VCaP (cell line): ENCODE measurements around the gene MID1.

Source experiments
- H3K27ac ChIP-seq: fragments of 450-650 bp; 2 replicates; pipeline ENCODE4 v1.5.1; 2017
- TF ChIP-seq, protein P1 (sequence below): fragments of 450-650 bp; conservative IDR thresholded peaks from 2 replicates; pipeline ENCODE4 v1.5.1; 2017; ENCODE audit warnings: mild to moderate bottlenecking, moderate library complexity

Gene MID1

DNA sequence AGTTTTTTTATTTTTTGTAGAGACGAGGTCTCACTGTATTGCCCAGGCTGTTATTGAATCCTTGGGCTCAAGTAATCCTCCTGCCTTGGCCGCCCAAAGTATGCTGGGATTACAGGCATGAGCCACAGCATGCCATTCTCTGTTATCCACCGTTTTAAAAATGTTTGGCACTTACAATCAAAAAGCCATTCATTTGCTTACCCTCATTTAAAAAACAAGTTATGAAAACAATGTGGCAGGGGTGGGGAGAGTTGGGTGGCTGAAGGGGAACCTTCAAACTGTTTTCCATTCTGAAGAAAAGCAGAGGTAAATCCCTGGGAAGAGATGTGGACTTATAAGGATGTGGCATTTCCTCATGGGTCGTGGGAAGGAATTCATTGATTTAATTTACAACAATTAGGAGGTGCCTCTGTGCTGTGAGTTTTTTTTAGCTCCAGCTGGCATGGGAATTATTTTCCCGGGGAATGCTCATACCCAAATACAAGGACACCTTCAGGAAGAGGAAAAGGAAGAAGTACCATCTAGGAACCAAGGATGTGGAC, 103.5 kb downstream of the MID1 start:
- no peak overlapping the region for H3K27ac ChIP-seq
- TF ChIP-seq, protein P1, sequence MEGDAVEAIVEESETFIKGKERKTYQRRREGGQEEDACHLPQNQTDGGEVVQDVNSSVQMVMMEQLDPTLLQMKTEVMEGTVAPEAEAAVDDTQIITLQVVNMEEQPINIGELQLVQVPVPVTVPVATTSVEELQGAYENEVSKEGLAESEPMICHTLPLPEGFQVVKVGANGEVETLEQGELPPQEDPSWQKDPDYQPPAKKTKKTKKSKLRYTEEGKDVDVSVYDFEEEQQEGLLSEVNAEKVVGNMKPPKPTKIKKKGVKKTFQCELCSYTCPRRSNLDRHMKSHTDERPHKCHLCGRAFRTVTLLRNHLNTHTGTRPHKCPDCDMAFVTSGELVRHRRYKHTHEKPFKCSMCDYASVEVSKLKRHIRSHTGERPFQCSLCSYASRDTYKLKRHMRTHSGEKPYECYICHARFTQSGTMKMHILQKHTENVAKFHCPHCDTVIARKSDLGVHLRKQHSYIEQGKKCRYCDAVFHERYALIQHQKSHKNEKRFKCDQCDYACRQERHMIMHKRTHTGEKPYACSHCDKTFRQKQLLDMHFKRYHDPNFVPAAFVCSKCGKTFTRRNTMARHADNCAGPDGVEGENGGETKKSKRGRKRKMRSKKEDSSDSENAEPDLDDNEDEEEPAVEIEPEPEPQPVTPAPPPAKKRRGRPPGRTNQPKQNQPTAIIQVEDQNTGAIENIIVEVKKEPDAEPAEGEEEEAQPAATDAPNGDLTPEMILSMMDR, result no peak

DNA sequence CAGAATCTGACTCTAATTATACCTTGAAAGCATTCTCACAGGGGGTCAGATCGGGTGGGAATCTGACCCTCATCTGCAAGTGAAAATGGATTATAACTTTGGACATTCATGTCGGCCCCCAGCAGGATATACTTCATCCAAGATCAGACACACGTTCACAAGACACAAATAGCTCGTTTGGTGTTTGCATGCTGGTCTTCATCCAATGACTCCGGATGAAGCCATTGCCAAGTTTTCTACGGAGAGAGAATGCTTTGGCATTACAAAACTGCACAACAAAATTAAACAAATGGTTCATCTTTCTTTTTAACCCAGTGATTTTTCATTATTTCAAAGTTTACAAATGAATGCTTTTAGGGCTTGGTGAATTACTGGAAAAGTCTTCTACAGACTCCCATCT, 105.5 kb downstream of the MID1 start:
- TF ChIP-seq, protein P1, result no peak
- no peak overlapping the region for H3K27ac ChIP-seq

DNA sequence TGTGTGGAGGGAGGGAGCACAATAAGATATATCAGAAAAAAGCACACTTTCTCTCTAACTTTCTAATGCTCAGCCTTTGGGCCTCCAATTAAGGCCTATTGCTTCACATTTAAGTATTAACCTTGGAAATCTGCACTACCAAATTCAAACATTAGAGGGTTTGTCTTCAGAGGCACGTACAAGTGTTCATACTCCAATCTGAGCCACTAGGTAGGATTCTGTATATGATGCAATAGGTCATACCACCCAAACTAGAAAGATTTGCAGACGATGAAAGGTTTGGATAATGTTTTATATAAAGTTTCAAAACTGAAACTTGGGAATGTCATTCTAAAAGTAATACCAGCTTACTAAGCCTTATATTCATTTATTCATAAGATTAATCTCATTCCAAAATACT, 106.4 kb downstream of the MID1 start:
- TF ChIP-seq, protein P1, result no peak
- no peak overlapping the region for H3K27ac ChIP-seq

DNA sequence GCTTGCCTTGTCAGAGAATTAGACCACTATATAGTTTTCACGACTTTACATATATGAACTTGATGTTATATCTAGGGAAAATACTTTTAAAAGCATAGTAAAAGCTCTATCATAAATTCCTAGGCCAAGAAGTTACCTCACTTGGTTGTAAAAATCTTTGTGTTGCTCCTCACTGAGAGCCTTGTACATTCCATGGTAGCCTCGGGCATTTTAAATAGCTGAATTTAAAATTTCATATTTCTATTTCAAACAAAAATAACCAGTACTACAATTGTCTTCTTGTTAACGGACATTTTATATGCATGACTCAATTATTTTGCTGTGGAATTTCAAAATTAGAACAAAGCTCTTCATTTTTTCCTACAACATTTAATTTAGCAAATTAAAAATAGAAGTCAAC, 107.6 kb downstream of the MID1 start:
- TF ChIP-seq, protein P1, result no peak
- H3K27ac ChIP-seq, result no peak overlapping the region

DNA sequence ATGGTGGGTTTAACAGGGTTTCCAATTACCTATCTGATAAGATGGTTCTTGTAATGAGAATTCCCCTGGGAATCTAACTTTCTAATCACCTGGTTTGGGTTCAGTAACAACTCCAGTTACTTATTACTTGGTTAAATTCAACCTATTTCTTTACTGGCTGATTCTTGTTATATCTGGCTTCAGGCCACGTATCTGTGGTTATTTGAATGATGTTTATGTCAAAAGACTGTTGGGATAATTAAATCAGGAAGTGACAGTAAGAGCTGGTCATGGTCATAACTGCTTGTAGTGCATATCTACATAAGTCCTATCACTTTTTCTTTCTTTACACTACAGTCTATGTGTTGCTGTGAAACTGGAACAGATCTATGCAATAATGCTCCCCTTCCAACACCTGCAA, 108.1 kb downstream of the MID1 start:
- H3K27ac ChIP-seq, result no peak overlapping the region
- TF ChIP-seq, protein P1, result no peak

DNA sequence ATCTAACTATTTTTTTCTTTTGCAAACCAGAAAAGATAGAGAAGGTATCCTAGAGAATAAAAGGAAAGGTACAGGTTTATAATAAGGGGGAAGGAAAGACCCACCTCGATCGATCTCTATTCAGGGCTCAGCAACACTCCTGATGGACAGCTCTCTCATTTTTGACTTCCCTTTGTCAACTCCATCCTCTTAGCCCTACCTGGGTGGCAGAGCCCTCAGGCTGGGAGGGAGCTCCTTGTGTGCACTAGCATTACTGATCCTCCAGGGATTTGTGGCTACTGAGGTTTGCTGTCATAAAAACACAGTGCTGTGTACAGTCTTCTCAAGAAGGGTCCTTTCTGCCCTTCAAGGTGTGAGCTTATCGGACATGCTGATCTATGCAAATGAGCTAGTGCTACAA, 111.0 kb downstream of the MID1 start:
- no peak overlapping the region for H3K27ac ChIP-seq

DNA sequence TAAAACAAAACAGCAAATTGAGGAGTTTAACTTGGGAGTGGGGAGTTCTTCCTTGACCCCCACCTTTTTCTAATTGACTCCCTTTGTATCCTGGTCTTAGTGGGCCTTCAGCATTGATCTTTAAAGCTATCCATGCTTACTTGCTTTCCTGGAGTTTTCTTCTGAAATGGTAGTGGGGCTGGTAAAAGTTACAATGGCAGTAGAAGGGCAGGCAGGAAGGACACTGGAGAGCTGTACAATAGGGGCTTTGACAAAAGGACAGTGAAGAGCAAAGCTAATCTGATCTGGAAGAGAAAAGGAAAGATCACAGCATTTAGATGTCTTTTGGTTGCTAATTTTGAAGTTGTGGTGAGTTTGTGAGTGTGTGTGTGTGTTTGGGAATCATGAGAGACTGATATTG, 111.5 kb downstream of the MID1 start:
- TF ChIP-seq, protein P1, result no peak
- no peak overlapping the region for H3K27ac ChIP-seq

More for the DNA sequence above, 111.0 kb downstream of the MID1 start:
- TF ChIP-seq, protein P1, result no peak
